Body of pancreas (tissue), 4 donors: ENCODE data around the gene ASB2.

ENCODE experiments used
- CTCF ChIP-seq, 7 experiments: fragments of 450-650 bp in 4 of 7; fragments of 200-600 bp in 3 of 7; sonication (generic) in 3 of 7; IDR thresholded peaks; one replicate each; pipeline ENCODE4 v1.5.1; 2016 to 2019; ENCODE audit warnings: antibody characterized with exemption in 7 of 7
- POLR2A ChIP-seq, 3 donors: fragments of 450-650 bp; IDR thresholded peaks; one replicate each; pipeline ENCODE4 v1.6.1; 2016; ENCODE audit warnings: antibody characterized with exemption in 3 of 3, mild to moderate bottlenecking in 2 of 3

GRCh38 chr14:93987815-93988476 lies 11.6 kb upstream of the ASB2 start:
- TF ChIP-seq CTCF (IDR thresholded peaks at IDR 0.05) (no peak), POLR2A (IDR thresholded peaks at IDR 0.05) (no peak)
